Mesendoderm (in vitro differentiated cells): ENCODE data around the gene CIAO3.

Source experiments
- DNase-seq: peaks from one replicate; pipeline ENCODE4 v3.0.0; 2013
- H2AK5ac ChIP-seq: 2 replicates; pipeline ENCODE4 v1.6.1; 2013; ENCODE audit warnings: low read length, inconsistent platforms
- H2BK120ac ChIP-seq: 2 replicates; pipeline ENCODE4 v1.6.1; 2013; ENCODE audit warnings: low read depth, mild to moderate bottlenecking, low read length, moderate library complexity, mixed read lengths
- H2BK15ac ChIP-seq: replicated peaks from 2 replicates; pipeline ENCODE4 v1.6.1; 2013; ENCODE audit warnings: low read depth, mild to moderate bottlenecking, moderate library complexity
- H2BK5ac ChIP-seq: 2 replicates; pipeline ENCODE4 v1.6.1; 2013; ENCODE audit warnings: low read length, inconsistent platforms
- H3K18ac ChIP-seq: 2 replicates; pipeline ENCODE4 v1.6.1; 2013; ENCODE audit warnings: mild to moderate bottlenecking, low read length, mixed read lengths
- H3K23ac ChIP-seq: one replicate; pipeline ENCODE4 v1.6.1; 2013; ENCODE audit warnings: low read length
- H3K27ac ChIP-seq: 2 replicates; pipeline ENCODE4 v1.5.1; 2013; ENCODE audit warnings: low read depth, mild to moderate bottlenecking, inconsistent platforms, low read length, moderate library complexity
- H3K27me3 ChIP-seq: 2 replicates; pipeline ENCODE4 v1.6.1; 2013; ENCODE audit warnings: low read length, control low read depth, mild to moderate bottlenecking, inconsistent platforms; ENCODE audit not compliant: insufficient read depth, poor library complexity
- H3K36me3 ChIP-seq: 2 replicates; pipeline ENCODE4 v1.6.1; 2013; ENCODE audit warnings: low read length, inconsistent platforms; ENCODE audit not compliant: control insufficient read depth, insufficient read depth
- H3K4ac ChIP-seq: one replicate; pipeline ENCODE4 v1.6.1; 2013; ENCODE audit warnings: low read depth, mild to moderate bottlenecking, low read length, moderate library complexity
- H3K4me1 ChIP-seq: 2 replicates; pipeline ENCODE4 v1.6.1; 2013; ENCODE audit warnings: low read depth, low read length, inconsistent platforms; ENCODE audit not compliant: control insufficient read depth
- H3K4me2 ChIP-seq: 2 replicates; pipeline ENCODE4 v1.6.1; 2013; ENCODE audit warnings: low read length
- H3K4me3 ChIP-seq: 2 replicates; pipeline ENCODE4 v1.5.1; 2013; ENCODE audit warnings: mild to moderate bottlenecking, low read length
- H3K56ac ChIP-seq: one replicate; pipeline ENCODE4 v1.6.1; 2013; ENCODE audit warnings: low read length
- H3K79me1 ChIP-seq: 2 replicates; pipeline ENCODE4 v1.6.1; 2013; ENCODE audit warnings: low read length, inconsistent platforms
- H3K79me2 ChIP-seq: 2 replicates; pipeline ENCODE4 v1.6.1; 2013; ENCODE audit warnings: mild to moderate bottlenecking, low read length; ENCODE audit not compliant: control insufficient read depth, insufficient read depth
- H3K9ac ChIP-seq: 2 replicates; pipeline ENCODE4 v1.6.1; 2013; ENCODE audit warnings: low read length, inconsistent platforms
- H4K5ac ChIP-seq: one replicate; pipeline ENCODE4 v1.6.1; 2013; ENCODE audit warnings: low read length
- H4K8ac ChIP-seq: one replicate; pipeline ENCODE4 v1.6.1; 2013; ENCODE audit warnings: low read depth, mild to moderate bottlenecking, control low read depth, low read length, moderate library complexity
- whole genome bisulfite sequencing: extraction: QIAGEN DNeasy Blood & Tissue Kit; methylation state at CpG from one replicate; pipeline ENCODE4 v1.1.7; 2013; ENCODE audit warnings: low lambda C conversion rate, missing lambda C conversion rate; ENCODE audit not compliant: insufficient coverage; ENCODE audit errors: extremely low coverage; 5-methylcytosine and 5-hydroxymethylcytosine counted together

Gene CIAO3

DNA sequence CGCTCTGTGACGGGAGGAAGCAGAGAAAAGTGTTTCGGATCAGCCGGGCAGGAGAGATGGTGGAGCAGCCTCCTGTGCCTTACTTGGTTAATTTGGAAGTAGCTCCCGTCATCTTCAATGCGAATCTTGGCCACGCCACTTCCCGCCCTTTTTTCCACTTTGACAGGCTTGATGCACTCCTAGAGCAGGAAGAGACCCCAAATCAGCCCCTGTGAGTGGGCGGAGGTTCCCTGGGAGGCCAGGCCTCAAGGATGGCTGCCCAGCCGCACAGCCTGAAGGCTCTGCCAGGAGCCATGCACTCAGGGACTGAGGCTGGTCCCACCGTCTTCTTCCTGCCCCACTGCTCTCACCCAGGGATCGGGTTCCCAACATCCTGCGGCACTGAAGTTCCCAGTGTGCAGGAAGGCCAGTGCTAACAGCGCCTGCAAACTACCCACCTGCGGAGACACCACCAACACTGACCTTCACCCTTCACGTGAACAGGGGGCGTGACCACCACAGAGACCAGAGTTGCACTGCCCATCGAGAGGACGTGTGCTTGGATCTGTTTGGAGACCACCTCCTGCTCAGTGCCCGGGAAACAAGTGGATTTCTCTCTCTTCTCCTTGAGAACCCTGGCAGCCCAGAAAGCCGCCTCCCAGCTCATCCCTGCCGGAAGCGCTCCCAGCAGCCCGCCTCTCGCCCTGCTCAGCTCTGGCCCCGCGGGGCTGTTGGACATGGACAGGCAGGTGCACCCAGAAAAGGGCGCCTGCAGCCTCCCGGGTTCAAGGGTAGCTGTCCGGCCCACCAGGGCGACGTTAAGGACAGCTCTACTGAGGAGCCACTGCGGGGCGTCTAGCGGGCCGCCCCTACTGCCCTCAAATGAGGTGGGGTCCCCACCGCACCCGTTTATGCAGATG lies 988 bp downstream of the CIAO3 start:
- Histone ChIP-seq H3K18ac (no peak overlapping the region), H4K5ac (no peak overlapping the region), H2BK5ac (no peak overlapping the region), H3K4me3 (peak overlapping the region; percentile 64), H3K4ac (no peak overlapping the region), H3K4me2 (peak overlapping the region; percentile 34), H2BK15ac (no peak overlapping the region), H3K79me1 (no peaks in the 10 kb centered on the region), H3K56ac (peak overlapping the region; percentile 81), H3K36me3 (no peaks in the 10 kb centered on the region), H3K79me2 (no peaks in the 10 kb centered on the region), H2BK120ac (no peak overlapping the region), H4K8ac (no peak overlapping the region), H3K27me3 (no peaks in the 10 kb centered on the region), H3K23ac (peak overlapping the region; percentile 29), H3K4me1 (no peaks in the 10 kb centered on the region), H3K9ac (peak overlapping the region; percentile 86), H3K27ac (no peak overlapping the region), H2AK5ac (no peak overlapping the region)
- WGBS: no CpG with 5 or more reads among the region's 38 CpGs
- DNase-seq: no peak

- Histone ChIP-seq H2BK5ac (no peak overlapping the region), H3K23ac (no peak overlapping the region), H3K4me1 (no peaks in the 10 kb centered on the region), H3K79me2 (no peaks in the 10 kb centered on the region), H3K56ac (no peak overlapping the region), H4K5ac (no peak overlapping the region), H2AK5ac (no peak overlapping the region), H3K9ac (no peak overlapping the region), H3K79me1 (no peaks in the 10 kb centered on the region), H2BK15ac (no peak overlapping the region), H3K4me2 (no peak overlapping the region), H2BK120ac (no peak overlapping the region), H3K4me3 (no peak overlapping the region), H4K8ac (no peak overlapping the region), H3K18ac (no peak overlapping the region), H3K36me3 (peaks cover 3% of the 10 kb centered on the region), H3K27ac (no peak overlapping the region), H3K4ac (no peak overlapping the region), H3K27me3 (no peaks in the 10 kb centered on the region)
- DNase-seq: no peak
- WGBS: no CpG with 5 or more reads among the region's 29 CpGs
These were observed 3.8 kb downstream of the CIAO3 start for GRCh38 chr16:736936-737481.

- no peak for DNase-seq
- no peak overlapping the region for H2BK15ac ChIP-seq
These were observed 4.8 kb downstream of the CIAO3 start for GRCh38 chr16:735982-736453.

GRCh38 chr16:734981-735881 lies 5.6 kb downstream of the CIAO3 start:
- Histone ChIP-seq H2BK120ac (no peak overlapping the region), H3K4me2 (no peak overlapping the region), H2BK15ac (no peak overlapping the region), H4K5ac (no peak overlapping the region), H3K9ac (no peak overlapping the region), H3K18ac (no peak overlapping the region), H3K4me3 (no peak overlapping the region), H3K79me2 (no peaks in the 10 kb centered on the region), H3K4me1 (no peaks in the 10 kb centered on the region), H3K79me1 (no peaks in the 10 kb centered on the region), H2AK5ac (no peak overlapping the region), H3K27me3 (no peaks in the 10 kb centered on the region), H3K36me3 (peaks cover 3% of the 10 kb centered on the region), H3K27ac (no peak overlapping the region), H3K4ac (no peak overlapping the region), H4K8ac (no peak overlapping the region), H2BK5ac (no peak overlapping the region), H3K23ac (no peak overlapping the region), H3K56ac (no peak overlapping the region)
- no CpG with 5 or more reads among the region's 25 CpGs for WGBS
- no peak for DNase-seq

More at GRCh38 chr16:735982-736453, 4.8 kb downstream of the CIAO3 start:
- H4K8ac ChIP-seq: no peak overlapping the region
- H3K27me3 ChIP-seq: no peaks in the 10 kb centered on the region
- no peak overlapping the region for H2BK120ac ChIP-seq
- no peak overlapping the region for H3K56ac ChIP-seq
- no peaks in the 10 kb centered on the region for H3K79me2 ChIP-seq
- H3K4ac ChIP-seq: no peak overlapping the region
- WGBS: no CpG with 5 or more reads among the region's 13 CpGs
- H3K27ac ChIP-seq: no peak overlapping the region
- H3K4me2 ChIP-seq: no peak overlapping the region
- H3K4me3 ChIP-seq: no peak overlapping the region
- H3K4me1 ChIP-seq: no peaks in the 10 kb centered on the region
- H3K23ac ChIP-seq: no peak overlapping the region
- H3K18ac ChIP-seq: no peak overlapping the region
- no peak overlapping the region for H4K5ac ChIP-seq
- H2AK5ac ChIP-seq: no peak overlapping the region
- H2BK5ac ChIP-seq: no peak overlapping the region
- H3K36me3 ChIP-seq: peaks cover 3% of the 10 kb centered on the region
- H3K9ac ChIP-seq: no peak overlapping the region
- no peaks in the 10 kb centered on the region for H3K79me1 ChIP-seq

- Histone ChIP-seq H3K27ac (no peak overlapping the region), H3K79me2 (no peaks in the 10 kb centered on the region), H4K8ac (no peak overlapping the region), H2BK5ac (no peak overlapping the region), H3K4me2 (no peak overlapping the region), H3K4ac (no peak overlapping the region), H2BK120ac (no peak overlapping the region), H3K36me3 (peaks cover 3% of the 10 kb centered on the region), H3K9ac (no peak overlapping the region), H4K5ac (no peak overlapping the region), H3K56ac (no peak overlapping the region), H3K23ac (no peak overlapping the region), H3K4me1 (no peaks in the 10 kb centered on the region), H3K27me3 (no peaks in the 10 kb centered on the region), H3K4me3 (no peak overlapping the region), H2AK5ac (no peak overlapping the region), H3K79me1 (no peaks in the 10 kb centered on the region), H2BK15ac (no peak overlapping the region), H3K18ac (no peak overlapping the region)
- no peak for DNase-seq
- WGBS: no CpG with 5 or more reads among the region's 49 CpGs
These were observed 6.4 kb downstream of the CIAO3 start for GRCh38 chr16:734208-734980.
